Activated naive CD4-positive, alpha-beta T cell treated with anti-CD3 and anti-CD28 coated beads, Interleukin-2, amount 10 ng/mL, durations not matched to agents 7 days and 5 days (primary cell): ENCODE measurements around the gene MAU2.

ENCODE experiments used
- CTCF ChIA-PET: fragments of 350-600 bp; sonication (Branson Sonifier 250); formaldehyde crosslinking; loops from one replicate; lab custom pipeline; 2021; ENCODE audit warnings: antibody characterized with exemption; lab: Charles Lee
- DNase-seq: peaks from one replicate; pipeline ENCODE4 v3.0.0-alpha.2; 2020
- H3K27ac Mint-ChIP-seq: one replicate; pipeline ENCODE4 v1.8.0; 2021; ENCODE audit warnings: mild to moderate bottlenecking, moderate library complexity, mixed read lengths
- H3K27me3 Mint-ChIP-seq: one replicate; pipeline ENCODE4 v1.8.0; 2021; ENCODE audit warnings: mild to moderate bottlenecking, mixed read lengths
- H3K36me3 Mint-ChIP-seq: one replicate; pipeline ENCODE4 v1.8.0; 2021; ENCODE audit warnings: mixed read lengths
- H3K4me1 Mint-ChIP-seq: one replicate; pipeline ENCODE4 v1.8.0; 2021; ENCODE audit warnings: mixed read lengths
- H3K4me3 Mint-ChIP-seq: one replicate; pipeline ENCODE4 v1.8.0; 2021; ENCODE audit warnings: mild to moderate bottlenecking, moderate library complexity, mixed read lengths
- H3K9me3 Mint-ChIP-seq: one replicate; pipeline ENCODE4 v1.8.0; 2021; ENCODE audit warnings: mixed read lengths

The MAU2 gene

GRCh38 chr19:19320361-19321140, at the start of gene MAU2, which contains the start of gene SUGP1:
MAU2 (plus strand) TSS chr19:19320829; CDS start chr19:19320860, 31 bp downstream.
SUGP1 (minus strand) TSS chr19:19320509; CDS start chr19:19320496, 13 bp downstream.
- Mint-ChIP-seq H3K4me3 (peak within 1 kb of the TSS; percentile 95), H3K27ac (peak within 1 kb of the TSS; percentile 99), H3K4me1 (peaks cover 48% of the 10 kb centered on the region), H3K9me3 (no peaks in the 10 kb centered on the region), H3K36me3 (peaks cover 26% of the 10 kb centered on the region), H3K27me3 (no peaks in the 10 kb centered on the region)
- DNase-seq: peak; percentile 94
- CTCF ChIA-PET: no interaction called here

DNA sequence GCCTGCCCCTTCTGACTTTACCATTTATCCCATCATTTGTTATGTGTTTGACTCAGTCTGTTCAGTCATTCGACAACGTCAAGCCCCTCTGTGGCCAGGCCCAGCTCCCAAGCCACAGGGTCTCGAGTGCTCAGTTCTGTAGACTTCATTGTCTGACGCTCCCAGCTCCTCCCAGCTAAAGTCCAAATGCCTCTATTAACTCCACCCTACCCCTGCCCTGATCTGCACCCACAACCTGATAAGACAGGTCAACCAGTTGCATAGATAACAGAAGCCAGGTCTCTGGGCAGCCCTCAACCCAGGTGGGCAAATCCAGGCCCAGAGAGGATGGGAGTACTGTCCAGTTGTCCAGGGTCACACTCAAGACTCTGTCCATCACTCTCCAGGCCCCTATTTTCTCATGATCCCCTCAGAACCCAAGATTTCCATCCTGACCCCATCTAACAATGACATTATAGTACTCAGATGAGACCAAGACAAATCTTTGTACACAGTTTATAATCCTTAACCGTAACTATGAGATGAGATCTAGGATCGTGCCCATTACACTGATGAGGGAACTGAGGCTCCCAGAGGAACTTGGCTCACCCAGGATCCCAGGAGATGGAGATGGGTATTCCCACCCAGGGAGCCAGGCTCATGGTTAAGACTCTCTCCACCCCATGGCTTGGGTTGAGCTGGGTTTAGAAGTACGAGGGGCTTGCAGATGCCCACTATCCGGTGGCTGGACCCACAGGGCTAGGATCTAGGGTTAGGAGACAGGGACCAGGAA, 48.6 kb upstream of the MAU2 start:
- CTCF ChIA-PET: interaction anchor here (0.6 kb wide), 1 partner anchor 93 kb away, joined by 3 read pairs; no protein-coding TSS in a partner anchor
- DNase-seq: no peak
- H3K27ac Mint-ChIP-seq: no peak overlapping the region
- H3K27me3 Mint-ChIP-seq: peaks cover 71% of the 10 kb centered on the region
- peaks cover 6% of the 10 kb centered on the region for H3K4me1 Mint-ChIP-seq
- H3K36me3 Mint-ChIP-seq: peaks cover 4% of the 10 kb centered on the region
- no peak overlapping the region for H3K4me3 Mint-ChIP-seq
- no peaks in the 10 kb centered on the region for H3K9me3 Mint-ChIP-seq

- Mint-ChIP-seq H3K9me3 (no peaks in the 10 kb centered on the region), H3K4me3 (no peak overlapping the region), H3K27me3 (peaks cover 57% of the 10 kb centered on the region), H3K36me3 (peaks cover 15% of the 10 kb centered on the region), H3K27ac (no peak overlapping the region), H3K4me1 (peaks cover 6% of the 10 kb centered on the region)
- DNase-seq: no peak
- CTCF ChIA-PET: no interaction called here
Observed at GRCh38 chr19:19274146-19274545, 46.5 kb upstream of the MAU2 start.

- no peak overlapping the region for H3K4me3 Mint-ChIP-seq
- peaks cover 52% of the 10 kb centered on the region for H3K27me3 Mint-ChIP-seq
- H3K4me1 Mint-ChIP-seq: peaks cover 6% of the 10 kb centered on the region
- CTCF ChIA-PET: no interaction called here
- DNase-seq: no peak
- H3K9me3 Mint-ChIP-seq: no peaks in the 10 kb centered on the region
- H3K27ac Mint-ChIP-seq: no peak overlapping the region
- peaks cover 15% of the 10 kb centered on the region for H3K36me3 Mint-ChIP-seq
Observed at GRCh38 chr19:19274716-19275565, 45.7 kb upstream of the MAU2 start.

DNA sequence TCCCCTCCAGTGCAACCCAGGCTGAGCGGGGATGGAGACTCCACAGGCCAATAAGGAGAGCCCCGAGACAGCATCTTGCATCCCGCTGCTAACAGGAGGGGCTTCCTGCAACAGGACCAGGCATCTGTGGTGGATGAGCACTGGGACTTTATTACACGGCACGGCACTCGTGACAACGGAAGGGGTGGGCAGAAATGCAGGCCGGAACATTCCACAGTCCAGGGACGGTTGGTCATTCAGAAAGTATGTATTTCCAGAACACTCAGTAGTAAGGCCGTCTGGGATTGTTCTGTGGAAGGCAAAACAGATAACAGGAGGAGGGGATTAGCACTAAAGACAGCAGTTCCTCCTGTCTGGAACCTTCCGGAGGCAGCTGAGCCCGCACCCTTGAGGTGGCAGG, 44.2 kb upstream of the MAU2 start:
- H3K4me1 Mint-ChIP-seq: peaks cover 6% of the 10 kb centered on the region
- CTCF ChIA-PET: no interaction called here
- DNase-seq: no peak
- H3K4me3 Mint-ChIP-seq: no peak overlapping the region
- H3K9me3 Mint-ChIP-seq: no peaks in the 10 kb centered on the region
- peaks cover 38% of the 10 kb centered on the region for H3K27me3 Mint-ChIP-seq
- no peak overlapping the region for H3K27ac Mint-ChIP-seq
- peaks cover 15% of the 10 kb centered on the region for H3K36me3 Mint-ChIP-seq

DNA sequence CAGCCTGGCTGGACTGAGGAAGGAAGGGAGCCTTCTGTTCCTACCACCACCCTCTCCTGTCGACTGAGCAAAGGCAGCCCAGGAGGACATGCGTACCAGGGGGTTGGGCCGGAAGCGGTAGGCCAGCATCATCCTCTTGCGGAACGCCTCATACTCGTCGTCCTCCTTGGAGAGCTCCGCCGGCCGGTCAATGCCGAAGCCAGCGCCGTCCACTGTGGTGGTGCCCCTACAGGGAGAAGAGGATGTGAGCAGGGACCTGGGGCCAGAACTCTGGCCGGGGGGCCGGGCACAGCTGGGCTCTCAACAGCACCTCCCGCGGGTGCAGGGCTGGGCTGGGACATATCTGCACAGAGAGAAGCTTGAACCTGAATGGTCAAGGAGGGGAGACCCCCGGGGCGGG, 43.8 kb upstream of the MAU2 start:
- H3K4me3 Mint-ChIP-seq: no peak overlapping the region
- no peak overlapping the region for H3K27ac Mint-ChIP-seq
- no peaks in the 10 kb centered on the region for H3K9me3 Mint-ChIP-seq

GRCh38 chr19:19278315-19278714, 42.3 kb upstream of the MAU2 start:
- no peaks in the 10 kb centered on the region for H3K9me3 Mint-ChIP-seq
- H3K27ac Mint-ChIP-seq: no peak overlapping the region
- peaks cover 15% of the 10 kb centered on the region for H3K36me3 Mint-ChIP-seq
- no peak overlapping the region for H3K4me3 Mint-ChIP-seq
- H3K27me3 Mint-ChIP-seq: peaks cover 19% of the 10 kb centered on the region
- DNase-seq: no peak
- H3K4me1 Mint-ChIP-seq: peaks cover 3% of the 10 kb centered on the region
- CTCF ChIA-PET: no interaction called here

More for the DNA sequence above, 43.8 kb upstream of the MAU2 start:
- peaks cover 34% of the 10 kb centered on the region for H3K27me3 Mint-ChIP-seq
- H3K4me1 Mint-ChIP-seq: peaks cover 6% of the 10 kb centered on the region
- no peak for DNase-seq
- CTCF ChIA-PET: no interaction called here
- peaks cover 15% of the 10 kb centered on the region for H3K36me3 Mint-ChIP-seq

DNA sequence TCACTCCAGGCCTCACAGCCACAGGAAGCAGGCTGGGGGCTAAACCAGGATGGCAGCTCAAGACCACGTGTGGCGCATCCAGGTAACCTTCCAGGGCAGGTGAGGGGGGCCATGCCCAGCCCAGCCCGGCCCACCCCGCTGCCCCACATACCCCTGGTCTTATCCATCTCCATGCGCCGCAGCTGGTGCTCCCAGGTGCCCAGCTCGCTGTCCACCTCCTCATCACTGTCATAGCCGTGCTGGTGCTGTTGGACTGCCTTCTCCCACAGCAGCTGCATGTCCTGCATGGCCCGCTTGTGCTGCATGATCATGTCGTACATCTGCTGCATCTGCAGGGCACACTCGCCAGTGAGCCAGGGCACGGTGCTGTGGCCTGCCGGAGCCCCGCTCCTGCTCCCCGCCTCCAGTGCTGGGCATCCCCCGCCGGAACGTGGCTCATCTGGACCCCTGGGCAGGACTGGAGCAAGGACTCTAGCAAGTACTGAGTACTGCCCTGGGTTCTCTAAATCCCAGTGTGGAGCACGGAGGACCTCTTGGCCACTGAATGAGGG, 41.5 kb upstream of the MAU2 start:
- Mint-ChIP-seq H3K9me3 (no peaks in the 10 kb centered on the region), H3K36me3 (peaks cover 18% of the 10 kb centered on the region), H3K4me1 (no peaks in the 10 kb centered on the region), H3K4me3 (no peak overlapping the region), H3K27me3 (peaks cover 11% of the 10 kb centered on the region), H3K27ac (no peak overlapping the region)
- CTCF ChIA-PET: no interaction called here
- no peak for DNase-seq

- Mint-ChIP-seq H3K27ac (no peak overlapping the region), H3K36me3 (peaks cover 23% of the 10 kb centered on the region), H3K27me3 (peaks cover 5% of the 10 kb centered on the region), H3K4me1 (no peaks in the 10 kb centered on the region), H3K4me3 (no peak overlapping the region), H3K9me3 (no peaks in the 10 kb centered on the region)
- CTCF ChIA-PET: no interaction called here
- DNase-seq: no peak
Observed at GRCh38 chr19:19279853-19280252, 40.8 kb upstream of the MAU2 start.

DNA sequence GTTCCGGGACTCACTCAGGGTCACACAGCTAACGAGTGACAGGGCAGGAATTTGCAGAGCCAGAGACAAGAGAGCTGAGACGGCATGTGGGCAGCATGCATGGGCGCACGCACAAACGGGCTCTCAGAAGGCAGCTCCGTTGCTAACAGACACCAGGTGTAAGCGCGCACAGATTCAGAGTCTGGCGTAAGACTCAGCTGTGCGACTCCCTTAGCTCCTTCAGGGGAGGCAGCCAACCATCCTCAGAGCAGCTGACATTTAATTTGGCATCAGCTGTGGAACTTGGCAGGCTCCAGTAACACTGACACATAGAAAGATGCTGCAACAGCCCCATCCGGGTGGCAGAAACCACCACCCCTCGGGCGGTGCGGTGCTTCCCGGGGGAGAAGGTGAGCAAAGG, 40.1 kb upstream of the MAU2 start:
- no peaks in the 10 kb centered on the region for H3K27me3 Mint-ChIP-seq
- H3K4me1 Mint-ChIP-seq: no peaks in the 10 kb centered on the region
- no peak overlapping the region for H3K27ac Mint-ChIP-seq
- CTCF ChIA-PET: no interaction called here
- no peak for DNase-seq
- H3K4me3 Mint-ChIP-seq: no peak overlapping the region
- H3K36me3 Mint-ChIP-seq: peaks cover 23% of the 10 kb centered on the region
- H3K9me3 Mint-ChIP-seq: no peaks in the 10 kb centered on the region

DNA sequence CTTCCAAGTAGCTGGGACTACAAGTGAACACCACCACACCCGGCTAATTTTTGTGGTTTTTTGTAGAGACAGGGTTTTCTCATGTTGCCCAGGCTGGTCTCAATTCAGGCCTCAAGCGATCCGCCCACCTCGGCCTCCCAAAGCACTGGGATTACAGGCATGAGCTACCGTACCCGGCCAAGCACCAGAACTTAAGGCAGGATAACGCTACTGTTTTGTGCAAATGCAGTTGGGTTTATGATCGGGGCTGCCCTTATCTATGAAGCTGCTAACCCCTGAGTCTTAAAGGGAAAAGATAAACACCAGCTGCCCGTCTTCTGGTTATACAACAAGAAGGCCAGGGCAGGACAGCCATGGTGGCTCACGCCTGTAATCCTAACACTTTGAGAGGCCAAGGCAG, 34.9 kb upstream of the MAU2 start:
- CTCF ChIA-PET: no interaction called here
- H3K27ac Mint-ChIP-seq: no peak overlapping the region

GRCh38 chr19:19292607-19293006, 28.0 kb upstream of the MAU2 start:
- H3K36me3 Mint-ChIP-seq: peaks cover 52% of the 10 kb centered on the region
- no peak overlapping the region for H3K4me3 Mint-ChIP-seq
- no peaks in the 10 kb centered on the region for H3K27me3 Mint-ChIP-seq
- no peaks in the 10 kb centered on the region for H3K4me1 Mint-ChIP-seq
- H3K27ac Mint-ChIP-seq: no peak overlapping the region
- CTCF ChIA-PET: no interaction called here
- no peaks in the 10 kb centered on the region for H3K9me3 Mint-ChIP-seq
- no peak for DNase-seq

More for the DNA sequence above, 34.9 kb upstream of the MAU2 start:
- no peaks in the 10 kb centered on the region for H3K9me3 Mint-ChIP-seq
- no peak overlapping the region for H3K4me3 Mint-ChIP-seq
- no peaks in the 10 kb centered on the region for H3K27me3 Mint-ChIP-seq
- H3K4me1 Mint-ChIP-seq: no peaks in the 10 kb centered on the region
- DNase-seq: no peak
- peaks cover 31% of the 10 kb centered on the region for H3K36me3 Mint-ChIP-seq

DNA sequence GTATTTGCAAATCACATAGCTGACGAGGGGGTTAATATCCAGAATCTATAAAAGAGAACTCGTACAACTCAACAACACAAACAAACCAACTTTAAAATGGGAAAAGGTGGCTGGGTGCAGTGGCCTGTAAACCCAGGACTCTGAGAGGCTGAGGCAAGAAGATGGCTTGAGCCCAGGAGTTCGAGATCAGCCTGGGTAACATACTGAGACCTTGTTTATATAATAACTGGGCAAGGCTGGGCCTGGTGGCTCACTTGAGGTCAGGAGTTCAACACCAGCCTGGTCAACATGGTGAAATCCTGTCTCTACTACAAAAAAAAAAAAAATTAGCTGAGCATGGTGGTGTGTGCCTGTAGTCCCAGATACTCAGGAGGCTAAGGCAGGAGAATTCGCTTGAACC, 25.7 kb upstream of the MAU2 start:
- Mint-ChIP-seq H3K27ac (no peak overlapping the region), H3K36me3 (peaks cover 44% of the 10 kb centered on the region), H3K27me3 (no peaks in the 10 kb centered on the region), H3K4me1 (no peaks in the 10 kb centered on the region), H3K9me3 (no peaks in the 10 kb centered on the region), H3K4me3 (no peak overlapping the region)
- no peak for DNase-seq
- CTCF ChIA-PET: no interaction called here
